ENCODE data around the gene VSTM5.

DNA sequence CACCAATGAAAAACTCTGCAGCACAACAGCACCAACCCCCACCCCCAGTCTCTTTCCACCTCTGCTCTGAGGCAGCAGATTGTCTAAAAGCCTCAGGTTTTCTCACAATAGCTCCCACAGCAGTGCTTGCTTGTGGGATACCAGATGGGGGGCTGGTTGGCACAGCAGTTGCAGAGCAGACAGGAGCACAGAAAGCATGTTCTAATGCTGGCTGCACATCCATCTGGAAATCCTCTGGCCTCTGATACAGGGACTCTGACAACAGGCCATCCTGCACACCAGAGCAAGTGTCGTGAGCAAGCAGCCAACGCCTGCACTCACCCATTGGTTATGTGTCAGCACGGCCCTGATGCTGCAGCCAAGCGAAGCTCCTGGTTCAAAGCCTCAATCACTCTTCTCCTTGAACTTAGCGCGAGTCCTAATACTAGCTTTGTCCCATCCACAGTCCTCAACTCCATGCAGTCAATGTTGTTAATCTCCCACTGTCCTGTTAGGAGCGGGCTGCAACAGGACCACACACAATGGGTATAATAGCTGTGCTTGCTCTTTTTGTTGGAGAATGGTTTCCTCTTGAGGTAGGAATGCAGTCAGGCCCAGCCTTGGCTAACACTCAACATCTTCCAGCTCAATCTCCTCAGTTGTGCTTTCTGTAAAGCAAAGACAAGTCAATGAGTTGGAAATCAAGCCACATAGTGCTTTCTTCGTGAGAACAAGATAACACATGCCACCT, 30.3 kb downstream of the VSTM5 start:
- TF ChIP-seq, protein P1, sequence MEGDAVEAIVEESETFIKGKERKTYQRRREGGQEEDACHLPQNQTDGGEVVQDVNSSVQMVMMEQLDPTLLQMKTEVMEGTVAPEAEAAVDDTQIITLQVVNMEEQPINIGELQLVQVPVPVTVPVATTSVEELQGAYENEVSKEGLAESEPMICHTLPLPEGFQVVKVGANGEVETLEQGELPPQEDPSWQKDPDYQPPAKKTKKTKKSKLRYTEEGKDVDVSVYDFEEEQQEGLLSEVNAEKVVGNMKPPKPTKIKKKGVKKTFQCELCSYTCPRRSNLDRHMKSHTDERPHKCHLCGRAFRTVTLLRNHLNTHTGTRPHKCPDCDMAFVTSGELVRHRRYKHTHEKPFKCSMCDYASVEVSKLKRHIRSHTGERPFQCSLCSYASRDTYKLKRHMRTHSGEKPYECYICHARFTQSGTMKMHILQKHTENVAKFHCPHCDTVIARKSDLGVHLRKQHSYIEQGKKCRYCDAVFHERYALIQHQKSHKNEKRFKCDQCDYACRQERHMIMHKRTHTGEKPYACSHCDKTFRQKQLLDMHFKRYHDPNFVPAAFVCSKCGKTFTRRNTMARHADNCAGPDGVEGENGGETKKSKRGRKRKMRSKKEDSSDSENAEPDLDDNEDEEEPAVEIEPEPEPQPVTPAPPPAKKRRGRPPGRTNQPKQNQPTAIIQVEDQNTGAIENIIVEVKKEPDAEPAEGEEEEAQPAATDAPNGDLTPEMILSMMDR (IDR thresholded peaks at IDR 0.05): no peak
- TF ChIP-seq POLR2A (IDR thresholded peaks at IDR 0.05) (no peak), POLR2AphosphoS5 (IDR thresholded peaks at IDR 0.05; ENCODE audit: insufficient read depth in 1 of 2, low read depth in 1 of 2) (no peak)

Measured in vagina (tissue), 2 donors.